ENCODE data around the gene ADCY2.

Gene ADCY2

DNA sequence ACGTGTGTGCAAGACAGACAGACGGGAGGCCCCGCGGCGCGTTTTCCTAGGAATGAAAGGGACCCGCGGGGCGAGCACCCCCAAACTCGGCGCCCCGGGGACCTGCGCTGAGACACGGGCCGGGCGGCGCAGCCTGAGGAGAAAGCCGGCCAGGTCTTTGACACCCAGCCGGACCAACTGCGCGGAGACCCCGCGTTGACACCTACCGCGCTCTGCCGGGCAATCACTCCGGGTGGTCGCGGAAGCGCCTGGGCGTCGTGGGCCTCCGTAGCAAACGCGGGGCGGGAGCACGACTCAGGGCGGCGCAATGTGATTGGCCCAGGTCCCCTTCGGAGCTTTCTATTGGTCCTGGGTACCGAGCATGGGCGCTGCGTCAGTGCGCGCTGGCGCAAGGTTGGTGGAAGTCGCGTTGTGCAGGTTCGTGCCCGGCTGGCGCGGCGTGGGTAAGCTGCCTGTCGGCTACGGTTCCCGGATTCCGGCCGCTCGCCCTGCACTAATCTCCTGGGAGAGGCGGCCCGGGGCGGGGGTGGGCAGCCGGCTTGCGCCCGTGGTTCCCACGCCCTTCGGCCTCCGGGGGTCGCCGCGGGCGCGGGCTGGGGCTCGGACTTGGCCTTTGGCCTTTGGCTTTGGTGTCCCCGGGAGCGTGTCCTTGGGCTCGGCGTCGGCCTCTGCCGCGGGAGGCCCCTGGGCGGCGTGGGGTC lies 473.0 kb downstream of the ADCY2 start, which contains the start of the genes FASTKD3 and MTRR:
Gene FASTKD3, minus strand, starts transcription at position 259 of the 701 bp plus-strand sequence. CDS start 948 bp downstream, outside the sequence.
Gene MTRR, plus strand, starts transcription at position 376 of the 701 bp plus-strand sequence. CDS start 1,647 bp downstream, outside the sequence.
- no peak for TF ChIP-seq CTCF (conservative IDR thresholded peaks at IDR 0.05; ENCODE audit: low read depth, low read length)
- peaks cover 40% of the 10 kb centered on the region for H3K4me1 ChIP-seq (ENCODE audit: low read depth, poor library complexity, severe bottlenecking)
- no peaks in the 10 kb centered on the region for H3K27me3 ChIP-seq (ENCODE audit: insufficient read depth, low read depth)
- H3K36me3 ChIP-seq (ENCODE audit: insufficient read depth): peaks cover 3% of the 10 kb centered on the region; the same call in 1 of the 2 replicates
- peaks cover 85% of the 10 kb centered on the region for H3K79me2 ChIP-seq (ENCODE audit: insufficient read depth, low read depth)
- H3K27ac ChIP-seq: peak within 1 kb of the TSS; percentile 76
- peak within 1 kb of the TSS; percentile 97 for H3K4me2 ChIP-seq
- peaks cover 4% of the 10 kb centered on the region; the same call in 1 of the 2 replicates for H4K20me1 ChIP-seq (ENCODE audit: insufficient read depth)
- H3K4me3 ChIP-seq (IDR thresholded peaks at IDR 0.05; ENCODE audit: insufficient read depth, low read depth, low read length): no peak within 1 kb of the TSS
- H3K9ac ChIP-seq: peak within 1 kb of the TSS; percentile 85
- peak within 1 kb of the TSS; percentile 78 for H2AFZ ChIP-seq (ENCODE audit: low read depth)

GRCh38 chr5:7869474-7870136 lies 473.7 kb downstream of the ADCY2 start:
- peak overlapping the region; percentile 76 for H3K27ac ChIP-seq
- peak overlapping the region; percentile 63 for H3K4me2 ChIP-seq
- H2AFZ ChIP-seq (ENCODE audit: low read depth): no peak overlapping the region
- no peaks in the 10 kb centered on the region for H3K27me3 ChIP-seq (ENCODE audit: insufficient read depth, low read depth)
- H3K36me3 ChIP-seq (ENCODE audit: insufficient read depth): peaks cover 6% of the 10 kb centered on the region; the same call in 1 of the 2 replicates
- peaks cover 11% of the 10 kb centered on the region for H4K20me1 ChIP-seq (ENCODE audit: insufficient read depth)
- H3K79me2 ChIP-seq (ENCODE audit: insufficient read depth, low read depth): peaks cover 88% of the 10 kb centered on the region
- peaks cover 47% of the 10 kb centered on the region for H3K4me1 ChIP-seq (ENCODE audit: low read depth, poor library complexity, severe bottlenecking)
- H3K4me3 ChIP-seq (IDR thresholded peaks at IDR 0.05; ENCODE audit: insufficient read depth, low read depth, low read length): no peak overlapping the region
- peak overlapping the region; percentile 85 for H3K9ac ChIP-seq
- TF ChIP-seq CTCF (conservative IDR thresholded peaks at IDR 0.05; ENCODE audit: low read depth, low read length): no peak

DNA sequence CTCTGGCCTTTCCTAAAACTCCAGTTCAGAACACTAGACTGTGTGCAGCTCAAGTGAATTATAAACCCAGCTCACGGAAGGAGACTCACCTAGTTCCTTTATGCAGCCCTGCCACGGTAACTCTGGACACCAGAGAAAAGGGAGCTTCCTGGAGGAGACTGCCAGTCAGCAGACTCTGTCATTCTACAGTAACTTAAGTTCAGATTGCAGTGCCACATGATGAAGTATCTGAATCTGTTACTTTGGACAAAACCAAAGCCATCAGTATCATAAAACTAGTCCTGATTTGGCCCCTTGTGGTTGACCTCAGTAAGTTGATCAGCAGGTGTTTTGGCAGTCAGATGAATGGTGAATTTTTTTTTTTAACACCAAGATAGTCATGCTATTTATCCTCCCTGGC lies 475.7 kb downstream of the ADCY2 start:
- H3K79me2 ChIP-seq (ENCODE audit: insufficient read depth, low read depth): peaks cover 96% of the 10 kb centered on the region
- no peak overlapping the region for H2AFZ ChIP-seq (ENCODE audit: low read depth)
- peaks cover 61% of the 10 kb centered on the region for H3K4me1 ChIP-seq (ENCODE audit: low read depth, poor library complexity, severe bottlenecking)
- H3K36me3 ChIP-seq (ENCODE audit: insufficient read depth): peaks cover 17% of the 10 kb centered on the region
- H3K27ac ChIP-seq: peak overlapping the region; percentile 76
- H3K27me3 ChIP-seq (ENCODE audit: insufficient read depth, low read depth): no peaks in the 10 kb centered on the region
- no peak overlapping the region for H3K4me3 ChIP-seq (IDR thresholded peaks at IDR 0.05; ENCODE audit: insufficient read depth, low read depth, low read length)
- 0 out of 2 replicates have a peak, but pooled peaks have one; percentile 31 for TF ChIP-seq CTCF (conservative IDR thresholded peaks at IDR 0.05; ENCODE audit: low read depth, low read length)
- H3K9ac ChIP-seq: peak overlapping the region; percentile 85; the same call in 1 of the 2 replicates
- H4K20me1 ChIP-seq (ENCODE audit: insufficient read depth): peaks cover 30% of the 10 kb centered on the region
- peak overlapping the region; percentile 63 for H3K4me2 ChIP-seq

GRCh38 chr5:7872517-7873130 lies 476.7 kb downstream of the ADCY2 start:
- Histone ChIP-seq H2AFZ (ENCODE audit: low read depth) (no peak overlapping the region), H3K36me3 (ENCODE audit: insufficient read depth) (peaks cover 22% of the 10 kb centered on the region), H4K20me1 (ENCODE audit: insufficient read depth) (peaks cover 40% of the 10 kb centered on the region), H3K4me3 (IDR thresholded peaks at IDR 0.05; ENCODE audit: insufficient read depth, low read depth, low read length) (no peak overlapping the region), H3K4me2 (peak overlapping the region; percentile 63), H3K9ac (peak overlapping the region; percentile 25; the same call in 1 of the 2 replicates), H3K27me3 (ENCODE audit: insufficient read depth, low read depth) (no peaks in the 10 kb centered on the region), H3K4me1 (ENCODE audit: low read depth, poor library complexity, severe bottlenecking) (peaks cover 61% of the 10 kb centered on the region), H3K79me2 (ENCODE audit: insufficient read depth, low read depth) (peaks cover 97% of the 10 kb centered on the region), H3K27ac (peak overlapping the region; percentile 76)
- TF ChIP-seq CTCF (conservative IDR thresholded peaks at IDR 0.05; ENCODE audit: low read depth, low read length): no peak; the same call in 1 of the 2 replicates

All from KMS-11 (cell line).